Small intestine (tissue), 7 donors: Measurements from ENCODE around the gene OCA2. TPM values are rescaled to one million over a fixed set of nuclear protein-coding genes. Genes with fewer than 3 reads are reported as not detected.
A peak's percentile ranks its signal among the peaks of the same experiment; 100 is the strongest.
"Not testable (repeated sequence)": the region's sequence is repeated elsewhere in the genome, so short reads cannot be mapped to it uniquely, and the experiment has no call there.

ENCODE experiments used
- DNase-seq, 2 donors: peaks; one replicate each; pipeline versions ENCODE4 v3.0.0 to v3.0.0-alpha.2; 2013
- FAIRE-seq: peaks from 2 replicates; lab custom pipeline; 2012; peaks lifted over from hg19 to GRCh38; lab: Jason Lieb, UNC
- H3K27ac ChIP-seq, 3 donors: one replicate each; pipeline ENCODE4 v1.5.1; 2013; ENCODE audit warnings: low read length in 2 of 3, mild to moderate bottlenecking in 2 of 3, control low read depth in 1 of 3, inconsistent platforms in 1 of 3, low read depth in 1 of 3, moderate library complexity in 1 of 3
- H3K27me3 ChIP-seq, 3 donors: one replicate each; pipeline ENCODE4 v1.6.1; 2013; ENCODE audit warnings: low read length in 3 of 3, inconsistent platforms in 1 of 3; ENCODE audit not compliant: control insufficient read depth in 3 of 3, insufficient read depth in 3 of 3
- H3K36me3 ChIP-seq, 3 donors: one replicate each; pipeline ENCODE4 v1.6.1; 2013; ENCODE audit warnings: low read length in 3 of 3, inconsistent platforms in 1 of 3, low read depth in 1 of 3, mild to moderate bottlenecking in 1 of 3, moderate library complexity in 1 of 3; ENCODE audit not compliant: control insufficient read depth in 3 of 3, insufficient read depth in 2 of 3
- H3K4me1 ChIP-seq, 3 donors: one replicate each; pipeline ENCODE4 v1.6.1; 2013; ENCODE audit warnings: low read length in 2 of 3, inconsistent platforms in 1 of 3, low read depth in 1 of 3, mild to moderate bottlenecking in 1 of 3, moderate library complexity in 1 of 3; ENCODE audit not compliant: control insufficient read depth in 3 of 3, insufficient read depth in 2 of 3
- H3K4me3 ChIP-seq, 3 donors: one replicate each; pipeline ENCODE4 v1.5.1; 2013; ENCODE audit warnings: low read length in 3 of 3, control low read depth in 1 of 3, inconsistent platforms in 1 of 3, low read depth in 1 of 3, mild to moderate bottlenecking in 1 of 3, moderate library complexity in 1 of 3
- H3K9me3 ChIP-seq, 2 donors: one replicate each; pipeline ENCODE4 v1.6.1; 2013; ENCODE audit warnings: low read depth in 1 of 2, low read length in 1 of 2; ENCODE audit not compliant: control insufficient read depth in 2 of 2, insufficient read depth in 1 of 2
- WGBS, 3 donors: extraction: QIAGEN DNeasy Blood & Tissue Kit; methylation state at CpG; one replicate each; pipeline ENCODE4 v1.1.7; 2013; 5-methylcytosine and 5-hydroxymethylcytosine counted together
- polyA plus RNA-seq, 4 donors: library from polyadenylated mRNA; stranded (reverse) in 3 of 4; unstranded in 1 of 4; fragments of 200-250 nt in 3 of 4; fragments of 120-200 nt in 1 of 4; gene quantifications; one replicate each; pipeline versions ENCODE4 v1.2.1 to v1.2.3, GENCODE V29; 2013
- donor health status: healthy with polysubstance abuse.
- donor health status: control.
- donor health status: control.
- donor health status: Bipolar disorder and iron deficiency.
- donor health status: healthy.

OCA2 gene
- polyA plus RNA-seq, 4 donors, result 0.07 to 5.9 TPM; not detected in 2

GRCh38 chr15:28124841-28125240 is 25.7 kb upstream of the OCA2 start:
- no peaks in the 10 kb centered on the region for H3K4me1 ChIP-seq
- 86 to 94% (median 93%) methylated on average over 10 of the region's 10 CpGs for WGBS, 3 donors
- no peak overlapping the region for H3K27ac ChIP-seq
- peaks cover 5 to 59% (median 17%) of the 10 kb centered on the region in 3 donors for H3K36me3 ChIP-seq
- FAIRE-seq, result no peak
- H3K9me3 ChIP-seq, result no peaks in the 10 kb centered on the region
- DNase-seq, result no peak
- H3K4me3 ChIP-seq, result no peak overlapping the region
- no peaks in the 10 kb centered on the region for H3K27me3 ChIP-seq

GRCh38 chr15:28123408-28124023 is 24.4 kb upstream of the OCA2 start:
- 30 to 34% (median 30%) methylated on average over 6 of the region's 6 CpGs for WGBS, 3 donors
- Histone ChIP-seq H3K4me3 (no peak overlapping the region), H3K27me3 (no peaks in the 10 kb centered on the region), H3K4me1 (no peaks in the 10 kb centered on the region), H3K36me3 (peaks cover 1 to 53% (median 17%) of the 10 kb centered on the region in 3 donors), H3K9me3 (no peaks in the 10 kb centered on the region), H3K27ac (no peak overlapping the region)
- FAIRE-seq (no peak), DNase-seq (peak; percentile 72 to 82)

GRCh38 chr15:28122038-28122949 is 23.2 kb upstream of the OCA2 start:
- 88 to 93% (median 91%) methylated on average over 27 to 28 of the region's 28 CpGs for WGBS, 3 donors
- Histone ChIP-seq H3K36me3 (peaks cover 1 to 56% (median 17%) of the 10 kb centered on the region in 3 donors), H3K27me3 (no peaks in the 10 kb centered on the region), H3K27ac (no peak overlapping the region), H3K9me3 (no peaks in the 10 kb centered on the region), H3K4me3 (no peak overlapping the region), H3K4me1 (no peaks in the 10 kb centered on the region)
- DNase-seq (no peak), FAIRE-seq (no peak)

GRCh38 chr15:28121577-28121976 is 22.5 kb upstream of the OCA2 start:
- not testable (repeated sequence) for H3K27ac ChIP-seq, H3K9me3 ChIP-seq, H3K4me3 ChIP-seq, H3K27me3 ChIP-seq, DNase-seq, FAIRE-seq, H3K4me1 ChIP-seq
- WGBS, 3 donors, result 95 to 96% (median 95%) methylated on average over 9 to 12 of the region's 16 CpGs
- peaks cover 1 to 59% (median 20%) of the 10 kb centered on the region in 3 donors for H3K36me3 ChIP-seq

- no peaks in the 10 kb centered on the region for H3K27me3 ChIP-seq
- no peak for DNase-seq
- H3K9me3 ChIP-seq, result no peaks in the 10 kb centered on the region
- no peaks in the 10 kb centered on the region for H3K4me1 ChIP-seq
- no peak overlapping the region for H3K4me3 ChIP-seq
- H3K27ac ChIP-seq, result no peak overlapping the region
- 82 to 90% (median 88%) methylated on average over 4 of the region's 4 CpGs for WGBS, 3 donors
- FAIRE-seq, result no peak
- H3K36me3 ChIP-seq, result peaks cover 1 to 65% (median 20%) of the 10 kb centered on the region in 3 donors
Measured at GRCh38 chr15:28120359-28120640, 21.2 kb upstream of the OCA2 start.

- no peak overlapping the region for H3K4me3 ChIP-seq
- no peaks in the 10 kb centered on the region for H3K27me3 ChIP-seq
- 95 to 97% (median 96%) methylated on average over 10 of the region's 10 CpGs for WGBS, 3 donors
- H3K9me3 ChIP-seq, result no peaks in the 10 kb centered on the region
- no peak overlapping the region for H3K27ac ChIP-seq
- FAIRE-seq (no peak), DNase-seq (no peak)
- H3K36me3 ChIP-seq, result peaks cover 8 to 71% (median 24%) of the 10 kb centered on the region in 3 donors
- H3K4me1 ChIP-seq, result no peaks in the 10 kb centered on the region
Measured at GRCh38 chr15:28118531-28118930, 19.4 kb upstream of the OCA2 start.

- Histone ChIP-seq H3K9me3 (no peaks in the 10 kb centered on the region), H3K27ac (no peak overlapping the region), H3K4me1 (no peaks in the 10 kb centered on the region), H3K27me3 (no peaks in the 10 kb centered on the region), H3K4me3 (no peak overlapping the region), H3K36me3 (peaks cover 13 to 75% (median 25%) of the 10 kb centered on the region in 3 donors)
- DNase-seq (no peak), FAIRE-seq (no peak)
- 92 to 93% (median 93%) methylated on average over 11 of the region's 11 CpGs for WGBS, 3 donors
Measured at GRCh38 chr15:28118083-28118482, 19.0 kb upstream of the OCA2 start.

- peaks cover 13 to 78% (median 23%) of the 10 kb centered on the region in 3 donors for H3K36me3 ChIP-seq
Measured at GRCh38 chr15:28117432-28117990, 18.4 kb upstream of the OCA2 start.

More at GRCh38 chr15:28117432-28117990, 18.4 kb upstream of the OCA2 start:
- 95 to 96% (median 96%) methylated on average over 12 of the region's 12 CpGs for WGBS, 3 donors
- no peak for DNase-seq
- H3K4me1 ChIP-seq, result no peaks in the 10 kb centered on the region
- no peak for FAIRE-seq
- H3K4me3 ChIP-seq, result no peak overlapping the region
- no peaks in the 10 kb centered on the region for H3K27me3 ChIP-seq
- H3K27ac ChIP-seq, result no peak overlapping the region
- H3K9me3 ChIP-seq, result no peaks in the 10 kb centered on the region
